GM20431 (cell line): Measurements from ENCODE around the gene ARL6IP5.

Source experiments
- in situ Hi-C: fragments of 300-500 bp; cut with MseI, MboI; formaldehyde crosslinking; loops from one replicate; pipeline ENCODE4 v1.15.0; 2020; ENCODE audit warnings: low sequenced_read_pairs; ENCODE audit not compliant: unreplicated experiment

The ARL6IP5 gene

GRCh38 chr3:69113536-69113935 is 28.8 kb downstream of the ARL6IP5 start:
- in situ Hi-C loops: no loop called here

- in situ Hi-C loops: no loop called here
Observed at GRCh38 chr3:69115731-69116130, 31.0 kb downstream of the ARL6IP5 start.

GRCh38 chr3:69116162-69116561 is 31.4 kb downstream of the ARL6IP5 start:
- in situ Hi-C loops: no loop called here

GRCh38 chr3:69116897-69117296 is 32.2 kb downstream of the ARL6IP5 start:
- in situ Hi-C loops: no loop called here

- in situ Hi-C loops: no loop called here
Observed at GRCh38 chr3:69118555-69118954, 33.8 kb downstream of the ARL6IP5 start.

GRCh38 chr3:69119138-69119537 is 34.4 kb downstream of the ARL6IP5 start:
- in situ Hi-C loops: no loop called here

- in situ Hi-C loops: no loop called here
Observed at GRCh38 chr3:69119681-69120080, 34.9 kb downstream of the ARL6IP5 start.

GRCh38 chr3:69120879-69121464 is 36.2 kb downstream of the ARL6IP5 start:
- in situ Hi-C loops: no loop called here

GRCh38 chr3:69121513-69121912 is 36.8 kb downstream of the ARL6IP5 start:
- in situ Hi-C loops: no loop called here

GRCh38 chr3:69121950-69122349 is 37.2 kb downstream of the ARL6IP5 start:
- in situ Hi-C loops: no loop called here

- in situ Hi-C loops: no loop called here
Observed at GRCh38 chr3:69122403-69122802, 37.7 kb downstream of the ARL6IP5 start, which contains the start of gene LMOD3. LMOD3 (minus strand) TSS chr3:69122595; CDS start chr3:69122386, 209 bp downstream.

GRCh38 chr3:69126216-69126615 is 41.5 kb downstream of the ARL6IP5 start:
- in situ Hi-C loops: no loop called here

- in situ Hi-C loops: no loop called here
Observed at GRCh38 chr3:69126999-69127398, 42.3 kb downstream of the ARL6IP5 start.

GRCh38 chr3:69128509-69128908 is 43.8 kb downstream of the ARL6IP5 start:
- in situ Hi-C loops: no loop called here

GRCh38 chr3:69129531-69129930 is 44.8 kb downstream of the ARL6IP5 start:
- in situ Hi-C loops: no loop called here

- in situ Hi-C loops: no loop called here
Observed at GRCh38 chr3:69130689-69131088, 46.0 kb downstream of the ARL6IP5 start.

- in situ Hi-C loops: no loop called here
Observed at GRCh38 chr3:69137005-69137404, 52.3 kb downstream of the ARL6IP5 start.

- in situ Hi-C loops: no loop called here
Observed at GRCh38 chr3:69137412-69137811, 52.7 kb downstream of the ARL6IP5 start.

- in situ Hi-C loops: no loop called here
Observed at GRCh38 chr3:69141313-69141712, 56.6 kb downstream of the ARL6IP5 start.

GRCh38 chr3:69142090-69142489 is 57.4 kb downstream of the ARL6IP5 start:
- in situ Hi-C loops: no loop called here

- in situ Hi-C loops: no loop called here
Observed at GRCh38 chr3:69142797-69143454, 58.2 kb downstream of the ARL6IP5 start.

GRCh38 chr3:69143612-69144011 is 58.9 kb downstream of the ARL6IP5 start:
- in situ Hi-C loops: no loop called here
